NCI-H345 treated with DMSO at 0.1 percent for 48 hours (cell line): ENCODE measurements around the gene ZNF77.
"Not testable (repeated sequence)": the region's sequence is repeated elsewhere in the genome, so short reads cannot be mapped to it uniquely, and the experiment has no call there.

Experiments used
- DNase-seq: peaks from one replicate; lab custom pipeline; 2025; ENCODE audit not compliant: unreplicated experiment; lab: John Stamatoyannopoulos, UW

ZNF77 gene

GRCh38 chr19:2944775-2945574 is at the start of gene ZNF77:
ZNF77 (minus strand) TSS chr19:2944971; CDS start chr19:2944840, 131 bp downstream.
- peak; percentile 97 for DNase-seq

GRCh38 chr19:2993579-2993978 is 48.8 kb upstream of the ZNF77 start:
- no peak for DNase-seq

GRCh38 chr19:2992958-2993357 is 48.2 kb upstream of the ZNF77 start:
- no peak for DNase-seq

GRCh38 chr19:2992333-2992732 is 47.6 kb upstream of the ZNF77 start:
- DNase-seq = not testable (repeated sequence)

GRCh38 chr19:2989236-2989946 is 44.6 kb upstream of the ZNF77 start:
- DNase-seq = no peak

GRCh38 chr19:2988568-2988967 is 43.8 kb upstream of the ZNF77 start:
- DNase-seq = no peak

GRCh38 chr19:2987797-2988196 is 43.0 kb upstream of the ZNF77 start:
- no peak for DNase-seq

- DNase-seq = no peak
Observed at GRCh38 chr19:2986951-2987524, 42.3 kb upstream of the ZNF77 start.

- DNase-seq = no peak
Observed at GRCh38 chr19:2984215-2984528, 39.4 kb upstream of the ZNF77 start.

- peak; percentile 92 for DNase-seq
Observed at GRCh38 chr19:2983351-2984214, 38.8 kb upstream of the ZNF77 start.

GRCh38 chr19:2982983-2983350 is 38.2 kb upstream of the ZNF77 start:
- DNase-seq = peak; percentile 60

- no peak for DNase-seq
Observed at GRCh38 chr19:2982561-2982960, 37.8 kb upstream of the ZNF77 start.

- no peak for DNase-seq
Observed at GRCh38 chr19:2981898-2982297, 37.1 kb upstream of the ZNF77 start.

- DNase-seq = no peak
Observed at GRCh38 chr19:2978772-2979171, 34.0 kb upstream of the ZNF77 start.

GRCh38 chr19:2978166-2978767 is 33.5 kb upstream of the ZNF77 start:
- DNase-seq = no peak

- DNase-seq = no peak
Observed at GRCh38 chr19:2977746-2978138, 33.0 kb upstream of the ZNF77 start.

- peak; percentile 86 for DNase-seq
Observed at GRCh38 chr19:2977001-2977745, 32.4 kb upstream of the ZNF77 start, which contains the start of gene TLE6. TLE6 (plus strand) TSS chr19:2977564; CDS start chr19:2978234, 670 bp downstream.

GRCh38 chr19:2976609-2977000 is 31.8 kb upstream of the ZNF77 start:
- no peak for DNase-seq

GRCh38 chr19:2974342-2975041 is 29.7 kb upstream of the ZNF77 start:
- no peak for DNase-seq

GRCh38 chr19:2973229-2973628 is 28.5 kb upstream of the ZNF77 start:
- DNase-seq = no peak
